ENCODE results near the gene CA11. TPM values are rescaled to one million over a fixed set of nuclear protein-coding genes. Genes with fewer than 3 reads are reported as not detected.

Gene CA11
- total RNA-seq, 2 donors from 2014 or later: 1.4 to 2.7 TPM

- no peak for TF ChIP-seq CTCF (IDR thresholded peaks at IDR 0.05)
- H3K4me1 ChIP-seq: no peaks in the 10 kb centered on the region
- no peak within 1 kb of the TSS for H3K9ac ChIP-seq (ENCODE audit: low read depth in 2 of 2, low read length in 2 of 2)
- DNase-seq: no peak
- no peak within 1 kb of the TSS for H3K4me3 ChIP-seq
- no peaks in the 10 kb centered on the region for H3K36me3 ChIP-seq
- intact Hi-C loops (cut with DNase I): no loop called here
- H3K27me3 ChIP-seq: no peaks in the 10 kb centered on the region
- H3K9me3 ChIP-seq: no peaks in the 10 kb centered on the region
- H3K27ac ChIP-seq: no peak within 1 kb of the TSS
These were observed 39.3 kb downstream of the CA11 start, which contains the start of gene SPACA4 for GRCh38 chr19:48606463-48607358. SPACA4 (plus strand) TSS chr19:48606742; CDS start chr19:48606979, 237 bp downstream.

DNA sequence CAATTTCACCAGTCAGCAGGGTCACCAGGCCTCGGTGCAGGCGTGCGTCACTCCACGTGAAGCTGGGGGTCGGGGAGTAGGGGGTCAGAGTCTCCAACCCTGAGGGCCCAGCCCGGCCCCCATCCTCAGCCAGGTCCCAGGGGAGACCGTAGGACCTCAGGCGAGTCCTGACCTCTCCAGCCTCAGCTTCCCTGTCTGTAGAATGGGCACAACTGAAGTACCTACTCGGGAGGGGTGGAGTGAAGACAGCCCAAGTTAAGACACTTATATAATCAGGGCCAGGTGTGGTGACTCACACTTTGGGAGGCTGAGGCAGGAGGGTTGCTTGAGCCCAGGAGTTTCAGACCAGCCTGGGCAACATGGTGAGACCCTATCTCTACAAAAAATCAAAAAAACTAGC lies 42.1 kb downstream of the CA11 start:
- intact Hi-C loops (cut with DNase I): no loop called here
- no peak for DNase-seq
- H3K27ac ChIP-seq: no peak overlapping the region
- TF ChIP-seq CTCF (IDR thresholded peaks at IDR 0.05): no peak
- no peaks in the 10 kb centered on the region for H3K36me3 ChIP-seq
- no peak overlapping the region for H3K4me3 ChIP-seq
- H3K4me1 ChIP-seq: no peaks in the 10 kb centered on the region
- H3K27me3 ChIP-seq: no peaks in the 10 kb centered on the region
- no peaks in the 10 kb centered on the region for H3K9me3 ChIP-seq
- no peak overlapping the region for H3K9ac ChIP-seq (ENCODE audit: low read depth in 2 of 2, low read length in 2 of 2)

GRCh38 chr19:48603449-48603848 lies 42.5 kb downstream of the CA11 start:
- TF ChIP-seq CTCF (IDR thresholded peaks at IDR 0.05): no peak
- intact Hi-C loops (cut with DNase I): no loop called here
- no peaks in the 10 kb centered on the region for H3K36me3 ChIP-seq

GRCh38 chr19:48603001-48603400 lies 43.0 kb downstream of the CA11 start:
- no peak overlapping the region for H3K4me3 ChIP-seq
- H3K9ac ChIP-seq (ENCODE audit: low read depth in 2 of 2, low read length in 2 of 2): peak overlapping the region in 1 of 2 donors; percentile 28
- DNase-seq: no peak
- no peaks in the 10 kb centered on the region for H3K36me3 ChIP-seq
- no peaks in the 10 kb centered on the region for H3K4me1 ChIP-seq
- peak overlapping the region; percentile 41 for H3K27ac ChIP-seq
- no peaks in the 10 kb centered on the region for H3K27me3 ChIP-seq
- H3K9me3 ChIP-seq: no peaks in the 10 kb centered on the region
- intact Hi-C loops (cut with DNase I): no loop called here
- TF ChIP-seq CTCF (IDR thresholded peaks at IDR 0.05): no peak

More at GRCh38 chr19:48603449-48603848, 42.5 kb downstream of the CA11 start:
- Histone ChIP-seq H3K27me3 (no peaks in the 10 kb centered on the region), H3K9me3 (no peaks in the 10 kb centered on the region), H3K4me1 (no peaks in the 10 kb centered on the region), H3K9ac (ENCODE audit: low read depth in 2 of 2, low read length in 2 of 2) (no peak overlapping the region), H3K27ac (no peak overlapping the region), H3K4me3 (no peak overlapping the region)
- DNase-seq: no peak

DNA sequence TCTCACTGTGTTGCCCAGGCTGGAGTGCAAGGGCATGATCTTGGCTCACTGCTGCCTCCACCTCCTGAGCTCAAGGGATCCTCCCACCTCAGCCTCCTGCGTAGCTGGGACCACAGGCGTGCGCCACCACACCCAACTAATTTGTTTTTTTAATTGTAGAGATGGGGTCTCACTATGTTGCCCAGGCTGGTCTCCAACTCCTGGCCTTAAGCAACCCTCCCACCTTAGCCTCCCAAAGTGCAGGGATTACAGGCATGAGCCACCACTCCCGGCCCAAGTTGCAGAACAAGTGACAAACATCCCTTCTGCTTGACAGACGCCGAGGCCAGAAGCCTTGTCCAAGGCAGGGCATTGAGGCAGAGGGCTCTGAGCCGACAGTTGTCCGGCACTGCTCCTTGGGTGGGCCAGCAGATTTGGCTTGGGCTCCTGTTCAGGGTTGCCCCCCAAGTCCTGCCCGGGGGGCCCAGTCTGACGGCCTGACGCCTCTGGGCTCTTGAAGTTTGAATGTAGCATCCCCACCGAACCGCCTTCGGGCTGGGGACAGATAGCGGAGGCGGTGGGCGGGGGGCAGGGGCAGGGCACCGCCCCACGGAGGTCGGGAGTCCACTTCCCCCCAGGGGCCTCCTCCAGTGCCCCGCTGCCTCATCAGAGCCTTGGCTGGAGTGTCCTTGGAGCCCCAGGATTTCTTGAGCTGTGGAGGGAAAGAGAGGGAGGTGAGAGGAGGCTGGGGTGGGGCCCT lies 45.1 kb downstream of the CA11 start:
- no peak for TF ChIP-seq CTCF (IDR thresholded peaks at IDR 0.05)
- H3K27ac ChIP-seq: no peak overlapping the region
- no peak overlapping the region for H3K9ac ChIP-seq (ENCODE audit: low read depth in 2 of 2, low read length in 2 of 2)

More for the DNA sequence above, 45.1 kb downstream of the CA11 start:
- intact Hi-C loops (cut with DNase I): no loop called here
- Histone ChIP-seq H3K36me3 (no peaks in the 10 kb centered on the region), H3K4me1 (no peaks in the 10 kb centered on the region), H3K27me3 (no peaks in the 10 kb centered on the region), H3K4me3 (no peak overlapping the region), H3K9me3 (no peaks in the 10 kb centered on the region)
- DNase-seq: no peak

Measured in colonic mucosa (tissue), 4 donors.